HepG2 (cell line): ENCODE data around the gene IPO13. TPM values are rescaled to one million over a fixed set of nuclear protein-coding genes. Genes with fewer than 3 reads are reported as not detected.
A peak's percentile ranks its signal among the peaks of the same experiment; 100 is the strongest.

Experiments
- ARHGAP35 ChIP-seq: sonication (generic); formaldehyde crosslinking; IDR thresholded peaks from 2 replicates; pipeline ENCODE4 v1.9.0; 2022; ENCODE audit warnings: mild to moderate bottlenecking, inconsistent platforms, moderate library complexity, missing genetic modification reagents, borderline replicate concordance
- ARNT ChIP-seq: fragments of 450-650 bp; IDR thresholded peaks from 2 replicates; pipeline ENCODE4 v1.6.1; 2017
- CHD4 ChIP-seq: fragments of 200-600 bp; sonication (generic); IDR thresholded peaks from 2 replicates; pipeline ENCODE4 v1.7.0; 2017; ENCODE audit warnings: mild to moderate bottlenecking, low read length, borderline replicate concordance
- ELF1 ChIP-seq: sonication (generic); formaldehyde crosslinking; IDR thresholded peaks from 2 replicates; pipeline ENCODE4 v1.4.0; 2020; ENCODE audit warnings: missing genetic modification reagents
- FOXO1 ChIP-seq: sonication (generic); formaldehyde crosslinking; IDR thresholded peaks from 2 replicates; pipeline ENCODE4 v1.4.0; 2020; ENCODE audit warnings: missing genetic modification reagents
- GPN1 ChIP-seq: sonication (generic); formaldehyde crosslinking; IDR thresholded peaks from 2 replicates; pipeline ENCODE4 v1.5.1; 2020; ENCODE audit warnings: missing genetic modification reagents, borderline replicate concordance
- KLF6 ChIP-seq: IDR thresholded peaks from 2 replicates; pipeline ENCODE4 v1.8.0; 2016; ENCODE audit warnings: missing biosample characterization, missing genetic modification reagents
- MLLT10 ChIP-seq: sonication (generic); formaldehyde crosslinking; IDR thresholded peaks from 2 replicates; pipeline ENCODE4 v1.4.0; 2020; ENCODE audit warnings: missing genetic modification reagents
- NFKBIZ ChIP-seq: IDR thresholded peaks from 2 replicates; pipeline ENCODE4 v1.6.1; 2018; ENCODE audit warnings: missing genetic modification reagents, missing compliant biosample characterization
- PHB2 ChIP-seq: fragments of 450-650 bp; IDR thresholded peaks from 2 replicates; pipeline ENCODE4 v1.6.1; 2018; ENCODE audit not compliant: partially characterized antibody
- RFX5 ChIP-seq: IDR thresholded peaks from 2 replicates; pipeline ENCODE4 v1.6.1; 2011; ENCODE audit warnings: low read depth, low read length, improper control_type of control experiment
- YY1 ChIP-seq: IDR thresholded peaks from 2 replicates; pipeline ENCODE4 v1.6.1; 2011; ENCODE audit warnings: low read length, low read depth, moderate library complexity, mild to moderate bottlenecking; ENCODE audit not compliant: insufficient read depth, insufficient replicate concordance
- ZNF3 ChIP-seq: IDR thresholded peaks from 2 replicates; pipeline ENCODE4 v1.7.0; 2017; ENCODE audit warnings: inconsistent platforms
- ZNF543 ChIP-seq: sonication (generic); formaldehyde crosslinking; IDR thresholded peaks from 2 replicates; pipeline ENCODE4 v1.4.0; 2020; ENCODE audit warnings: mild to moderate bottlenecking, missing genetic modification reagents
- polyA plus RNA-seq, 8 experiments: library from polyadenylated mRNA; depleted of rRNA in 3 of 8; stranded (reverse) in 7 of 8; unstranded in 1 of 8; fragments of >200 nt; fragmentation: Illumina TruSeq in 4 of 8; extraction: Trizol in 4 of 8; gene quantifications; 2 replicates each; pipeline versions ENCODE4 v1.2.1 to v1.2.3, GENCODE V29; 2011 to 2016; ENCODE audit warnings: low read depth in 4 of 8, missing spikeins in 1 of 8, mixed read lengths in 1 of 8; ENCODE audit not compliant: insufficient read depth in 1 of 8
- total RNA-seq, 5 experiments: library from RNA; depleted of rRNA; stranded (reverse); fragments of >200 nt; fragmentation: Illumina TruSeq; extraction: Trizol; gene quantifications; 2 replicates each; pipeline ENCODE4 v1.2.3, GENCODE V29; 2016; ENCODE audit warnings: low read depth in 1 of 5
- TF ChIP-seq, protein P1 (sequence below): sonication (generic); formaldehyde crosslinking; IDR thresholded peaks from 2 replicates; pipeline ENCODE4 v1.4.0; 2020; ENCODE audit warnings: missing genetic modification reagents, low read depth, mild to moderate bottlenecking, borderline replicate concordance
- TF ChIP-seq, protein P2 (sequence below): sonication (generic); formaldehyde crosslinking; IDR thresholded peaks from 2 replicates; pipeline ENCODE4 v1.4.0; 2020; ENCODE audit warnings: missing genetic modification reagents; ENCODE audit errors: not compliant biosample characterization
- TF ChIP-seq, protein P3 (sequence below): sonication (generic); formaldehyde crosslinking; IDR thresholded peaks from 2 replicates; pipeline ENCODE4 v1.5.0; 2020; ENCODE audit warnings: mild to moderate bottlenecking, missing genetic modification reagents, borderline replicate concordance
- TF ChIP-seq, protein P4 (sequence below): sonication (generic); formaldehyde crosslinking; IDR thresholded peaks from 2 replicates; pipeline ENCODE4 v1.4.0; 2020; ENCODE audit warnings: missing genetic modification reagents
- TF ChIP-seq, protein P5 (sequence below): sonication (generic); formaldehyde crosslinking; IDR thresholded peaks from 2 replicates; pipeline ENCODE4 v1.4.0; 2020; ENCODE audit warnings: low read depth, mild to moderate bottlenecking, missing genetic modification reagents
- TF ChIP-seq, protein P6 (sequence below): sonication (generic); formaldehyde crosslinking; IDR thresholded peaks from 2 replicates; pipeline ENCODE4 v1.4.0; 2020; ENCODE audit warnings: missing genetic modification reagents, borderline replicate concordance

IPO13 gene
- total and polyA plus RNA-seq, 2 of the 13 experiments (the other 11 are each of a cell fraction or from before 2014, with no cell fraction given): 12.9 to 15.6 TPM

DNA sequence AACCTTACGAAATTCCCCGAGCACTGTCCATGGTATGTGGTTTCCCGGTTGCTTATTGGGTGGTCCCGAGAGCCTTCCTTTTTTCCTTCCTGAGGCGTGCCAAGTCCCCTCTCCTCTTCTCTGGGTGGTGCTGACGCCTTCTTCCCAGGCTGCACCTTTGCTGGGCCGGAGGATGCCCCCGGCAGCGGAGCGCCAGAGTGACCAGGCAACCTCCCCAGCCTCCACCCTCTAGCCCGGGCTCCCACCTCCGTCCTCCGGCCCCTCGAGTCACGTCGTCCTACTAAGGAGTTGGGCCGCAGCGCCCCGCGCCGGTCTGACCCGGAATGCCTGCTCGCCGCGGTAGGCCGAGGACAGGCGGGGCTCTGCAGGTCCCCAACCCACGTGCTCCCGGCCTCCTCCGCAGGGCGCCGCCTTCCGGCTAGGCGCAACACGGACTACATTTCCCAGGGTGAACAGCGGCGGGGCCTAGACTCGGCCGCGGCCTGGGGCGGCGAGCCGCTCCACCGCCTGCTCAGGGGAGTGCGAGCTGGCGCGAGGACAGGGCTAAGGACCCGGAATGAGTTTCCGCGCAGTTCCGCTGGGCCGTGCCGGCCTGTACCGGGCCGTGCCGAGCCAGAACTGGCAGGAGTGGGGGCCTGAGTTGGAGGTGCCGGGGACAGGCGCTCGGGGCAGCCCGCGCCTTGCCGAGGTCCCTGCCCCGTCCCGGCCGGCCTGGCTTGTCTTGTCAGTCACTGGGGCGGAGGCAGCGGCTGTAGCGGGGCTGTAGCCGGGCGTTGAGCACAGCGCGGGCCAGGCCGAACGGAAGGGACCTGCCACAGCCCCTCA lies at the start of gene IPO13 (continued):
- peak; percentile 57; the same call in 1 of the 2 replicates for TF ChIP-seq ARHGAP35 (CRISPR knock-in tag)
- TF ChIP-seq, protein P1, sequence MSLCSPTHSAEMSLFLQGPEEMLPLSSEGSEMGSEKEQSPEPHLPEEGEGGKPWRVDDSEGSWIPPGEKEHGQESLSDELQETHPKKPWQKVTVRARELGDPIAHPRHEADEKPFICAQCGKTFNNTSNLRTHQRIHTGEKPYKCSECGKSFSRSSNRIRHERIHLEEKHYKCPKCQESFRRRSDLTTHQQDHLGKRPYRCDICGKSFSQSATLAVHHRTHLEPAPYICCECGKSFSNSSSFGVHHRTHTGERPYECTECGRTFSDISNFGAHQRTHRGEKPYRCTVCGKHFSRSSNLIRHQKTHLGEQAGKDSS (CRISPR knock-in tag): no peak; the same call in 1 of the 2 replicates
- peak; percentile 98 for TF ChIP-seq ELF1
- no peak for TF ChIP-seq CHD4
- no peak for TF ChIP-seq MLLT10 (CRISPR knock-in tag)
- no peak for TF ChIP-seq ARNT
- TF ChIP-seq, protein P2, sequence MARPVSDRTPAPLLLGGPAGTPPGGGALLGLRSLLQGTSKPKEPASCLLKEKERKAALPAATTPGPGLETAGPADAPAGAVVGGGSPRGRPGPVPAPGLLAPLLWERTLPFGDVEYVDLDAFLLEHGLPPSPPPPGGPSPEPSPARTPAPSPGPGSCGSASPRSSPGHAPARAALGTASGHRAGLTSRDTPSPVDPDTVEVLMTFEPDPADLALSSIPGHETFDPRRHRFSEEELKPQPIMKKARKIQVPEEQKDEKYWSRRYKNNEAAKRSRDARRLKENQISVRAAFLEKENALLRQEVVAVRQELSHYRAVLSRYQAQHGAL (CRISPR knock-in tag): no peak
- TF ChIP-seq, protein P3, sequence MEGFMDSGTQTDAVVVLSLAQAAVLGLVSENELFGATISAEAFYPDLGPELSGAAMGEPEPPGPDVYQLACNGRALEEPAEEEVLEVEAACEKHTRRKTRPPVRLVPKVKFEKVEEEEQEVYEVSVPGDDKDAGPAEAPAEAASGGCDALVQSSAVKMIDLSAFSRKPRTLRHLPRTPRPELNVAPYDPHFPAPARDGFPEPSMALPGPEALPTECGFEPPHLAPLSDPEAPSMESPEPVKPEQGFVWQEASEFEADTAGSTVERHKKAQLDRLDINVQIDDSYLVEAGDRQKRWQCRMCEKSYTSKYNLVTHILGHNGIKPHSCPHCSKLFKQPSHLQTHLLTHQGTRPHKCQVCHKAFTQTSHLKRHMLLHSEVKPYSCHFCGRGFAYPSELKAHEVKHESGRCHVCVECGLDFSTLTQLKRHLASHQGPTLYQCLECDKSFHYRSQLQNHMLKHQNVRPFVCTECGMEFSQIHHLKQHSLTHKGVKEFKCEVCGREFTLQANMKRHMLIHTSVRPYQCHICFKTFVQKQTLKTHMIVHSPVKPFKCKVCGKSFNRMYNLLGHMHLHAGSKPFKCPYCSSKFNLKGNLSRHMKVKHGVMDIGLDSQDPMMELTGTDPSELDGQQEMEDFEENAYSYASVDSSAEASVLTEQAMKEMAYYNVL (CRISPR knock-in tag): no peak; the same call in 1 of the 2 replicates
- TF ChIP-seq FOXO1 (CRISPR knock-in tag): peak; percentile 54; the same call in 1 of the 2 replicates
- TF ChIP-seq YY1: no peak
- TF ChIP-seq, protein P4, sequence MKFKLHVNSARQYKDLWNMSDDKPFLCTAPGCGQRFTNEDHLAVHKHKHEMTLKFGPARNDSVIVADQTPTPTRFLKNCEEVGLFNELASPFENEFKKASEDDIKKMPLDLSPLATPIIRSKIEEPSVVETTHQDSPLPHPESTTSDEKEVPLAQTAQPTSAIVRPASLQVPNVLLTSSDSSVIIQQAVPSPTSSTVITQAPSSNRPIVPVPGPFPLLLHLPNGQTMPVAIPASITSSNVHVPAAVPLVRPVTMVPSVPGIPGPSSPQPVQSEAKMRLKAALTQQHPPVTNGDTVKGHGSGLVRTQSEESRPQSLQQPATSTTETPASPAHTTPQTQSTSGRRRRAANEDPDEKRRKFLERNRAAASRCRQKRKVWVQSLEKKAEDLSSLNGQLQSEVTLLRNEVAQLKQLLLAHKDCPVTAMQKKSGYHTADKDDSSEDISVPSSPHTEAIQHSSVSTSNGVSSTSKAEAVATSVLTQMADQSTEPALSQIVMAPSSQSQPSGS: peak; percentile 77
- peak; percentile 96 for TF ChIP-seq KLF6
- TF ChIP-seq, protein P5, sequence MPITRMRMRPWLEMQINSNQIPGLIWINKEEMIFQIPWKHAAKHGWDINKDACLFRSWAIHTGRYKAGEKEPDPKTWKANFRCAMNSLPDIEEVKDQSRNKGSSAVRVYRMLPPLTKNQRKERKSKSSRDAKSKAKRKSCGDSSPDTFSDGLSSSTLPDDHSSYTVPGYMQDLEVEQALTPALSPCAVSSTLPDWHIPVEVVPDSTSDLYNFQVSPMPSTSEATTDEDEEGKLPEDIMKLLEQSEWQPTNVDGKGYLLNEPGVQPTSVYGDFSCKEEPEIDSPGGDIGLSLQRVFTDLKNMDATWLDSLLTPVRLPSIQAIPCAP: 0 out of 2 replicates have a peak, but pooled peaks have one; percentile 19
- TF ChIP-seq, protein P6, sequence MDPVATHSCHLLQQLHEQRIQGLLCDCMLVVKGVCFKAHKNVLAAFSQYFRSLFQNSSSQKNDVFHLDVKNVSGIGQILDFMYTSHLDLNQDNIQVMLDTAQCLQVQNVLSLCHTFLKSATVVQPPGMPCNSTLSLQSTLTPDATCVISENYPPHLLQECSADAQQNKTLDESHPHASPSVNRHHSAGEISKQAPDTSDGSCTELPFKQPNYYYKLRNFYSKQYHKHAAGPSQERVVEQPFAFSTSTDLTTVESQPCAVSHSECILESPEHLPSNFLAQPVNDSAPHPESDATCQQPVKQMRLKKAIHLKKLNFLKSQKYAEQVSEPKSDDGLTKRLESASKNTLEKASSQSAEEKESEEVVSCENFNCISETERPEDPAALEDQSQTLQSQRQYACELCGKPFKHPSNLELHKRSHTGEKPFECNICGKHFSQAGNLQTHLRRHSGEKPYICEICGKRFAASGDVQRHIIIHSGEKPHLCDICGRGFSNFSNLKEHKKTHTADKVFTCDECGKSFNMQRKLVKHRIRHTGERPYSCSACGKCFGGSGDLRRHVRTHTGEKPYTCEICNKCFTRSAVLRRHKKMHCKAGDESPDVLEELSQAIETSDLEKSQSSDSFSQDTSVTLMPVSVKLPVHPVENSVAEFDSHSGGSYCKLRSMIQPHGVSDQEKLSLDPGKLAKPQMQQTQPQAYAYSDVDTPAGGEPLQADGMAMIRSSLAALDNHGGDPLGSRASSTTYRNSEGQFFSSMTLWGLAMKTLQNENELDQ (CRISPR knock-in tag): no peak
- no peak for TF ChIP-seq GPN1 (CRISPR knock-in tag)
- no peak for TF ChIP-seq RFX5
- TF ChIP-seq ZNF3 (CRISPR knock-in tag): peak; percentile 48; the same call in 1 of the 2 replicates
- peak; percentile 92 for TF ChIP-seq ZNF543 (CRISPR knock-in tag)
- no peak for TF ChIP-seq PHB2
- TF ChIP-seq NFKBIZ (CRISPR knock-in tag): 0 out of 2 replicates have a peak, but pooled peaks have one; percentile 36
